ENCODE results near the gene MICAL2.

MICAL2 gene

DNA sequence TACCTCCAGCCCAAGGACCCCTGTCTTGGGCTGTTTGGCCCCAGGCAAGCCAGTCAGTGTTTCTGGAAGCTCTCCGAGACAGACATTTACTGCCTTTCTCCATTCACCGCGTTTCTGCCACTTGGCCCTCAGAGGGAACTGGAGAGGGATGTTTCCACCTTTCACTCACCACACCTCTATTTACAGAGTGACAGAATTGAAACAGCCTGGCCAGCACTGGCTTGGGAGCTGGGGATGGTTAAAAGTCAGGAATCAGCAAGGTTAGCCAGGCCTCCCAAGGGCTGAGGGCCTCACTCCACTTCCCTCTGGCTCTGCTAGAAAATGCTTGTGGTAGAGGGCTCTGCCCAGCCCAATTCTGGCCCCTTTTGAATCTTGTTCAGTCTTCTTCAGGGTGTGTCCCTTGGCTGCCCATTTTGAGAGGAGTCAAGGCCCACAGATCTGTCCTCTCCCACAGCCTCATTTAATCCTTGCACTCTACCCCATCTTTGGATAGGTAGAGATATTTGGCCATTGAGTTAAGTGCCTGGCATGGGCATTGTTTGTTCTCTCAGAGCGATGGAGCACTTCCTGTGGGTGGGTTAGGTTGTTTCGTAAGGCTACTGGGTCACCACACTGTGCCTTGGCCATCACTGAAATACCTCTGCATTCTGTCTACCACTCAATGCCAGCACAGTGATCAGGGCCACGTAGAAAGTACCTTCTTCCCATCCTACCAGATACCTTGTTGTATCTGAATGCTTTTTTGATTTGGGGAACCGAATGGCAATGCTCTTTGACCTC is 119.2 kb downstream of the MICAL2 start:
- no peak overlapping the region for H3K4me3 Mint-ChIP-seq
- H3K27ac Mint-ChIP-seq, result no peak overlapping the region
- no peaks in the 10 kb centered on the region for H3K4me1 Mint-ChIP-seq
- TF ChIP-seq, protein P1, sequence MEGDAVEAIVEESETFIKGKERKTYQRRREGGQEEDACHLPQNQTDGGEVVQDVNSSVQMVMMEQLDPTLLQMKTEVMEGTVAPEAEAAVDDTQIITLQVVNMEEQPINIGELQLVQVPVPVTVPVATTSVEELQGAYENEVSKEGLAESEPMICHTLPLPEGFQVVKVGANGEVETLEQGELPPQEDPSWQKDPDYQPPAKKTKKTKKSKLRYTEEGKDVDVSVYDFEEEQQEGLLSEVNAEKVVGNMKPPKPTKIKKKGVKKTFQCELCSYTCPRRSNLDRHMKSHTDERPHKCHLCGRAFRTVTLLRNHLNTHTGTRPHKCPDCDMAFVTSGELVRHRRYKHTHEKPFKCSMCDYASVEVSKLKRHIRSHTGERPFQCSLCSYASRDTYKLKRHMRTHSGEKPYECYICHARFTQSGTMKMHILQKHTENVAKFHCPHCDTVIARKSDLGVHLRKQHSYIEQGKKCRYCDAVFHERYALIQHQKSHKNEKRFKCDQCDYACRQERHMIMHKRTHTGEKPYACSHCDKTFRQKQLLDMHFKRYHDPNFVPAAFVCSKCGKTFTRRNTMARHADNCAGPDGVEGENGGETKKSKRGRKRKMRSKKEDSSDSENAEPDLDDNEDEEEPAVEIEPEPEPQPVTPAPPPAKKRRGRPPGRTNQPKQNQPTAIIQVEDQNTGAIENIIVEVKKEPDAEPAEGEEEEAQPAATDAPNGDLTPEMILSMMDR (IDR thresholded peaks at IDR 0.05), result no peak
- H3K36me3 Mint-ChIP-seq (ENCODE audit: low read depth), result no peaks in the 10 kb centered on the region
- H3K27me3 Mint-ChIP-seq (ENCODE audit: low read depth, poor library complexity), result peaks cover 21% of the 10 kb centered on the region
- H3K9me3 Mint-ChIP-seq, result no peaks in the 10 kb centered on the region
- DNase-seq, result no peak

DNA sequence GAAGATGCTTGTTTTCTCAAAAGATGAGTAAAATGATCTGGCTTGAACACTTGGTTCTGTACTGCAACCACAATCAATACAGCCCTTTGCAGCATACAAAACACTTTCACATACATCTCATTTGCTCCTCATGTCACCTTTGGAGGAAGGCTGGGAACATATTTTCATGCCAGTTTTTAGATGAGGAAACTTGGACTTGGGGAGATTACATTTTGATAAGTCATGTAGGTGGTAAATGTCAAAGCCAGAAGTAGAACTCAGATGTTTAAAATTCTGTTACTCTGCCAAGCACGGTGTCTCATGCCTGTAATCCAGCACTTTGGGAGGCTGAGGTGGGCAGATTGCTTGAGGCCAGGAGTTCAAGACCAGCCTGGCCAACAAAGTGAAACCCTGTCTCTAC is 121.8 kb downstream of the MICAL2 start:
- Mint-ChIP-seq H3K4me1 (peaks cover 10% of the 10 kb centered on the region), H3K4me3 (no peak overlapping the region), H3K27me3 (ENCODE audit: low read depth, poor library complexity) (peaks cover 32% of the 10 kb centered on the region), H3K36me3 (ENCODE audit: low read depth) (no peaks in the 10 kb centered on the region), H3K27ac (no peak overlapping the region), H3K9me3 (no peaks in the 10 kb centered on the region)
- TF ChIP-seq, protein P1 (IDR thresholded peaks at IDR 0.05), result no peak
- DNase-seq, result no peak

DNA sequence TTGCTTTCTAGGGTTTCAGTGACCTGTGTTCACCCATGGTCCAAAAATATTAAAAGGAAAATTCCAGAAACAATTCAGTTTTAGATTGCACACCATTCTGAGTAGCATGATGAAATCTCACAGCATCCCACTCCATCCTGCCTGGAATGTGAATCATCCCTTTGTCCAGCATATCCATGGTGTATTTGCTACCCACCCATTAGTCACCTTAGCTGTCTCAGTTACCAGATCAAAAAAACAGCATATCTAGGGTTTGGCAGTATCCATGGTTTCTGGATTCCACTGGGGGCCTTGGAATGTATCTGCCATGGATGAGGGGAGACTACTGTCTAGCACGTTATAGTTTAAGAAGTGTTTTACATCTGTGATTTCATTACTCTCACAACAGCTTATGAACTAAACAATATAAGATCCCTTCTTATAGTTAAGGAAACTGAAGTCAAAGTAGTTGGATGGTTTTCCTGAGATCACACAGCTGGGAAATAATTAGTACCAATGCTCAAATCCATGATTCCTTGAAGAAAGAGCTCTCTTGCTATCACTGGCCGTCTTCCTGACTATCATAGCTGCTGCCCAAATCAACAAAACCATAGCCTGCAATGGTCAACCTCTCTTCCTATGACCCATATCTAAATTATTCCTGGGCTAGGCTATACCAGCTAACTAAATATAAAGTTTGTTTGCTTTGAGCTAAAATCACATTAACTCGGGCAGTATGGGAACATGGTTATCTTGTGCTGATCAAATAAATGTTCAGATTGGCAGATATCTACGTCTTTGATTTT is 122.6 kb downstream of the MICAL2 start:
- Mint-ChIP-seq H3K4me3 (no peak overlapping the region), H3K36me3 (ENCODE audit: low read depth) (no peaks in the 10 kb centered on the region), H3K9me3 (no peaks in the 10 kb centered on the region), H3K27me3 (ENCODE audit: low read depth, poor library complexity) (peaks cover 36% of the 10 kb centered on the region), H3K27ac (no peak overlapping the region), H3K4me1 (peaks cover 10% of the 10 kb centered on the region)
- no peak for DNase-seq
- TF ChIP-seq, protein P1 (IDR thresholded peaks at IDR 0.05), result no peak

DNA sequence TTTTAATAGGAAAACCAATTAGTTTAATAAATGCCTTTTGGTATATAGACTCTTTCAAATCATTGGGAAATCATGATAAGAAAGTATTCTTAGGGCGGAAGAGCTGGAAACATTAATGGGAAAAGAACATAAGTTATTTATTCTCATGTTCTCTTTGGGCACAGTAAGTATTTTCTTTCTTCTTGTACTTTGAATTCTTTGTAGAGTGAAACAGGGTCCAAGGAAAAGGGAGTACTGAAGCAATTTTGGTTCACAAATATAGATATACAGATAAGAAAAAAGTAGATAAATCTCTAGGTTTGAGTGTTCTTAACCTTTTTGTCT is 123.2 kb downstream of the MICAL2 start:
- TF ChIP-seq, protein P1 (IDR thresholded peaks at IDR 0.05), result no peak
- Mint-ChIP-seq H3K27me3 (ENCODE audit: low read depth, poor library complexity) (peaks cover 40% of the 10 kb centered on the region), H3K9me3 (no peaks in the 10 kb centered on the region), H3K27ac (no peak overlapping the region), H3K4me3 (no peak overlapping the region), H3K36me3 (ENCODE audit: low read depth) (no peaks in the 10 kb centered on the region), H3K4me1 (peaks cover 10% of the 10 kb centered on the region)
- no peak for DNase-seq

DNA sequence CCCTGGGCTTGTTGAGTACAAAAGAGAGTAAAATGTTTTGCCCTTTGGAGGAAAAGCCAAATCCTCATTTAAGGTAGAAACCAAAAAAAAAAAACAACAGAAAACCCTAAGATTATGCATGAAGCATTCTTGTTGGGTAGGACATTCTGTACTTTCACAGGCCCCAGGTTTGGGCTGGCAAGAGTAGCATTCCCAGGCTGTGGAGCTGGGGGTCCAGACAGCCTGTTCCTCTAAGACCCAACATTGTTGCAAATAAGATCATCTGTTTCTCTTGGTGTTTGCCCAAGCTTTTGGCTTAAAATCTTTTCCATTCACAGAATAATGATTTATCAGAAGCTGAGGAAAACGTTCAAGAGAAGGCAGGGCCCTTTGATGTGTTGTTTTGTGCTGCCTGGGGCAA is 123.8 kb downstream of the MICAL2 start:
- H3K4me3 Mint-ChIP-seq, result no peak overlapping the region
- H3K4me1 Mint-ChIP-seq, result peaks cover 10% of the 10 kb centered on the region
- H3K36me3 Mint-ChIP-seq (ENCODE audit: low read depth), result no peaks in the 10 kb centered on the region
- no peaks in the 10 kb centered on the region for H3K9me3 Mint-ChIP-seq
- no peak for DNase-seq
- no peak overlapping the region for H3K27ac Mint-ChIP-seq
- peaks cover 45% of the 10 kb centered on the region for H3K27me3 Mint-ChIP-seq (ENCODE audit: low read depth, poor library complexity)
- TF ChIP-seq, protein P1 (IDR thresholded peaks at IDR 0.05), result no peak

Measured in nephron progenitor cell (in vitro differentiated cells).